GM21717 (cell line): ENCODE data around the gene ARHGAP5.

Experiments used
- ATAC-seq: cut with Tn5 transposase; IDR thresholded peaks from one replicate; pipeline ENCODE4 v1.9.1; 2021; ENCODE audit warnings: mild to moderate bottlenecking, moderate library complexity; ENCODE audit not compliant: unreplicated experiment

The ARHGAP5 gene

DNA sequence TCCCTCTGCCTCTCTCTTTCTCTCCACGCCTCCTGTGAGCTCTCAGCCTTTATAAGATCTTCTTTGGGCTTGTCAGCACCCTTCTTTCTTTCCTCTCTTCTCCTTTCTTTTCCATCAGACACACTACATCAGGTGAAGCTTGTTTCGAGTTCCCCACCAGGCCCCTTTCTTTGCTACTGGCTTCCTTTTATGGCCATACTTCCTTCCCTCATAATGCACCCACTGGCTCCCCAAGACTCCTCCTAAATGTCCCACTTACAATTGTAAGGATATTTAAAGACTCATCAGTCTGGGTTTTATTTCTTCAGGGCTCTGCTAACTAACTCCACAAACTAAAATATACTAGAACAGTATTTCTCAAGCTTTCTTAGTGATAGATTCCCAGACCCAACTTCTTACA lies 129.4 kb downstream of the ARHGAP5 start:
- ATAC-seq = no peak

- no peak for ATAC-seq
Observed at GRCh38 chr14:32208490-32208889, 131.4 kb downstream of the ARHGAP5 start.
